Stimulated activated CD8-positive, alpha-beta memory T cell treated with anti-CD3 and anti-CD28 coated beads, Interleukin-15, amount 100 ng/mL, for 4 hours (primary cell): ENCODE measurements around the gene FMO1.
A peak's percentile ranks its signal among the peaks of the same experiment; 100 is the strongest.
"Not testable (repeated sequence)": the region's sequence is repeated elsewhere in the genome, so short reads cannot be mapped to it uniquely, and the experiment has no call there.

Source experiments
- DNase-seq, 2 donors: peaks; one replicate each; pipeline ENCODE4 v3.0.0-alpha.2; 2020; ENCODE audit warnings: low read depth in 2 of 2

Gene FMO1

DNA sequence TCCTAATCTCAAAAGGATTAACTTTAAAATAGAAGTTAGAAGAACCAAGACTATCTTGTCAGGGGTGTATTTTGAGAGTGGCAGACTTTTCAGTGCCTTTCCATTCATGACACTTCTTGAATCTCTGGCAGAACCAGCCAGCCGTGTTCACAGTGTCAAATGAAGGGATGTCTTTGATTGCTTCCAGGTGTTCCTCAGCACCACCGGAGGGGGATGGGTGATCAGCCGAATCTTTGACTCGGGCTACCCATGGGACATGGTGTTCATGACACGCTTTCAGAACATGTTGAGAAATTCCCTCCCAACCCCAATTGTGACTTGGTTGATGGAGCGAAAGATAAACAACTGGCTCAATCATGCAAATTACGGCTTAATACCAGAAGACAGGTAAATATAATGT is 32.3 kb downstream of the FMO1 start:
- DNase-seq, result no peak

DNA sequence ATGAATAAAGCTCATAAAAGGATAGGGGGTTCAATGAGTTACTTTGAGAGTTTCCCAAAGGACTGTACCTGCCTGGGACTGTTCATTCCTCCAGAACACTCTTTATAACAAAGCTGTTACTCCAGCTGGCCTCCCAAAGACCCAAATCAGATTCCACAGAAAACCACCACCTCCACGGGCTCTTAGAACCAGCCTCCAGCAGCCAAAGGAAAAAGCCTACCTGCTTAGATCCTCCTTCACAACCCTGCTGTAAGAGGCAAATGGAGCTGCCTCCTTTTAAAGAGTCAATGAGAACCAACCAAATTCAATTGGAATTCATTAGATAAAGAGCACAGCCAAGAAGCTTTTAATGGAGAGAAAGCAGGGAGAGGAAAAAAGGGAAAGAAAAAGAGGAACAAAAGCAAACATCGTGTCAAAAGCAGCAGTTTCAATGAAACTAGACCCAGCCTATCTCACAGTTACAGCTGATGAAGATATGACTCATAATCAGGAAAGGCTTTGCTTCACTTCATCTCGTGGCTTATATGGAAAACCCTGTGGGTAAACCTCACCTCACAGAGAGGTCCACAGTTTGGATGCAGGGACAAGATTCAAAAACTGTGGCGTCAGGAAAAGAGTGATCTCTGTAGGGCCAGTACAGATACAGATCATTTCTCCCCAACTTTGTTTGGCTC is 37.9 kb downstream of the FMO1 start:
- DNase-seq, result no peak

DNA sequence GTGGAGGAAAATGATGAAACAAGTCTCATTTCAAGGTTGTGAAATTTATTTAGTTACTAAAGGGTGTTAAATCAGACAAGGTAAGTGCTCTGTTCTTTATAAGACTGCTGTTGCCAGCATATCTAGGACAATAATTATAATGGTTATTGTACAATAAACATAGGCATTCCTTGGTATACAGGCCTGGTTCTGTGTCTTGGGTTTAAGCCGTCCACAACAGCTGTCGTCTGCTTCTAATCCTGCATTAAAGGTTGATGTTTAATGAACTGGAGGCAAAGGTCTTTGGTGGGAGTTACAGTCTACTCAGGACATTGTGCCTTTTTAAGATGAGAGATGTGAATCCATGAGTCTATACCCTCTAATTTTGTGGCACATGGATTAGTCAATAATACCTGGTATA is 42.3 kb downstream of the FMO1 start:
- DNase-seq, result no peak

DNA sequence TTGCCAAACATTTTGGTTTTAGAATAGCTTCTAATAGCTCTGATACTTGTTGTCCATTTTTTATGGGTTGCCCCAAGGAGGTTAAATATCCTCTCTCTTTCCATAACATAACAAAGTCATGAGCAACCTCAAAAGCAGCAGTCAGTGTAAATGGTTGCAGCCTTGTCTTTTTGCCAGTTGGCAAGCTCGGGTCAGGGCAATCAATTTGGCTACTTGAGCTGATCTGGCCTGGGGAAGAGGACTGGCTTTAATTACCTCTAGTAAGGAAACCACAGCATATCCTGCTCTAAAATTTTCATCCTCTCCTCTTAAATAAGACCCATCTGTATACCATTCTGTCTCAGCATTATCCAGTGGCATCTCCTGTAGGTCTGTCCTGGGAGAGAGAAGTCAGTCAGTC is 44.5 kb downstream of the FMO1 start:
- DNase-seq, result no peak

DNA sequence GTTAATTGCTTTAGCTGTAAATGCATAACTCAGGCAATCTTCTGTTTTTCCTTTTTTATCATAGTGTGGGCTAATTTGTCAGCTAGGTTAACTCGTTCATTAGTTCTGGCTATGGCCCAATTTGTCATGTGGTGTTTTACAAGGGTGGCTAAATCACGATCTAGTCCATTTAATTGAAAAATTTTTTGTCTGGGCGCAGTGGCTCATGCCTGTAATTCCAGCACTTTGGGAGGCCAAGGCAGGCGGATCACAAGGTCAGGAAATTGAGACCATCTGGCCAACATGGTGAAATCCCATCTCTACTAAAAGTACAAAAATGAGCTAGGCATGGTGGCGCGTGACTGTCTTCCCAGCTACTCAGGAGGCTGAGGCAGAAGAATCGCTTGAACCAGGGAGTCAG is 47.1 kb downstream of the FMO1 start:
- DNase-seq, result not testable (repeated sequence)

DNA sequence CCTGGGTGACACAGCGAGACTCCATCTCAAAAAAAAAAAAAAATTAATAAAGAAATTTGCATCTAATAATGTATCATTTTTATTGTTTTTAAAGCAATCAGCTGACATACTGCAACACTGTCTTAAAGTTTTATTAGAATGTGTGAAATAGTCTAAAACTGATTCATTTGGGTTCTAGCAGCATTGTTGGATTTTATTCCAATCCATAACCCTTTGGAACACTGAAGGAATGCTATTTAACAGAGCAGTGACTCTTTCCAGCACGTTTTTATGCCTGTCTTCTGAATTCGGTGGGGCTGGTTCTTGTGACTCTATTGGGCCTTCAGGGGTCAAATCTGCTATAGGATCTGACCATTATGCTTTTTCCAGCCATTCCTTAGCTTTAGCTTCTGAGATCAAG is 47.5 kb downstream of the FMO1 start:
- no peak for DNase-seq

DNA sequence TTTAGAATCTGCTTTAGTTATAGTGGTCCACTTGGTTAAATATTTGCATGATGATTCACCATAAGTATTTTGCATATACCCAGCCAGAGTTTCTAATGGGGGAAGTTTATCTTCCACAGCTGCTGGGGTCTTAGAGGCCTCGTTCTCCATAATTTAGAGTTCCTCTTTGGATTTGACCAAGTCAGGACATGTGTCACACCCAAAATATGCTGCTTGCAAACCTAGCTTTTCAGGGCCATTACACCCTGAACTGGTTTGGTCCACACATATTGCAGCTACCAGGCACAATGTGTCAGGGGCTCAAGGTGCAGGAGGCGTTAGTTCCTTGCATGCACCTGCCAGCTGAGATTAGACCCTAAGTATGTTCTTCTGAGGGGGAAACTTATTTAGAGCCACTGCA is 48.6 kb downstream of the FMO1 start:
- no peak for DNase-seq

DNA sequence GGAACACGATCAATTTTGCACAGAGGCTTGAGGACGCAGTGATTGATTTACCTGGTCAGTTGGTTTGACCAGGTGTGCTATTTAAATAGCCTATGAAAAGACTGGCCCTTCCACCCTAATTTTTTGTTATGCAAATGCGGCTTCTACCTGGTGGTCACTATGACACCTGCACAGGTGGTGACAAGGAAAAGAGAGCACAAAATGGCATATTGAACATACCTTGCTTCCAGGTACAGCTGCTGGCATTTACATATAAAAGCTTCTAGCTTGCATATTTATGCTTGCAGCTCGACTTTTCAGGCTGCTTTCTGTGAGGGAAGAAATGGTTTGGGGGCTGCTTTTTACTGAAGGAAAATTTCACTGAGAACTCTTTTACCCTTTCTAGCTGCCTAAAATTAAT is 50.4 kb downstream of the FMO1 start:
- no peak for DNase-seq

DNA sequence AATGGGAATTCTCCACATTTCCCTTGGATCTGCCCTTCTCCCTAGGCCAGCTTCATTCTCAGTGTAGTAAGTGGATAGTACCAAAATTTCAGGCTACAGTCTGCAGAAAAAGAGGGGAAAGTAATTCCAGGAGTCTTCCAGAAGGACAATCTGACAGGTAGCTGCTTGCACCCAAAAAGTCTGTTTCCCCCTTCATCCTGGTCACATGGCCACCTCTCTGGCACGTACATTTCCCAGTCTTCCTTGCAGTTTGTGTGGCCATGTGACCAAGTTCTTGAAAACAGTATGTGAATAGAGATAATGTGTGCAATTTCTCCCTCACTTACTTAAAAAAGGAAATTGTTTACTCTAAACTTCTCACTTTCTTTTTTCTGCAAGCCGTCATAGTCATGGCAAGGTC is 51.0 kb downstream of the FMO1 start:
- no peak for DNase-seq

DNA sequence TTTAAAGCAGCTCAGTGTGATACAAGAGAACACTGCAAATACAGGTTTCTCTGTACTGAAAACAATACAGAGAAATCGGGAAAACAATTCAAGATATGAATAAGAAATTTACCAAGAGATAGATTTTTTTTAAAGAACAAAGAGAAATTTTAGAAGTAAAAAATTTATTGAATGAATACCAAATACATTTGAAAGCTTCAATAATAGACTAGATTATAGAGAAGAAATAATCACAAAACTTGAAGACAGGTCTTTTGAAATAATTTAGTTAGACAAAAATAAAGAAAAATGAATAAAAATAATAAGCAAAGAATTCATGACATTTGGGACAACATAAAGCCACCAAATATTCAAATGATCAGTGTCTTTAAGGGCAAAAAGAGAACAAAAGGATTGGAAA is 52.1 kb downstream of the FMO1 start:
- no peak for DNase-seq

DNA sequence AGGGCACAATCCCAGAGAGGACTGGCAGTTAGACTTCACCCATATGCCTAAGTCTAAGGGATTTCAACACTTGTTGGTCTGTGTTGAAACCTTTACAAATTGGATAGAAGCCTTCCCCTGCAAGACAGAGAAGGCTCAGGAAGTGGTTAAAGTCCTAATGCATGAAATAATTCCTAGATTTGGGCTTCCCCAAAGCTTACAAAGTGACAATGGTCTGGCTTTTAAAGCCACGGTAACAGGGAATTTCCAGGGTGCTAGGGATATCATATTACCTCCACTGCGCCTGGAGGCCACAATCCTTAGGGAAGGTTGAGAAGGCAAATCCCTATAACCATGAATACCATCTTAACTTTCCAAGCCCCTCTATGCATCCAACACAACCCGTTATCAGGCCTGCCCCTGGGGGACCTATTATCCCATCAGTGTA is 62.4 kb downstream of the FMO1 start:
- no peak for DNase-seq

DNA sequence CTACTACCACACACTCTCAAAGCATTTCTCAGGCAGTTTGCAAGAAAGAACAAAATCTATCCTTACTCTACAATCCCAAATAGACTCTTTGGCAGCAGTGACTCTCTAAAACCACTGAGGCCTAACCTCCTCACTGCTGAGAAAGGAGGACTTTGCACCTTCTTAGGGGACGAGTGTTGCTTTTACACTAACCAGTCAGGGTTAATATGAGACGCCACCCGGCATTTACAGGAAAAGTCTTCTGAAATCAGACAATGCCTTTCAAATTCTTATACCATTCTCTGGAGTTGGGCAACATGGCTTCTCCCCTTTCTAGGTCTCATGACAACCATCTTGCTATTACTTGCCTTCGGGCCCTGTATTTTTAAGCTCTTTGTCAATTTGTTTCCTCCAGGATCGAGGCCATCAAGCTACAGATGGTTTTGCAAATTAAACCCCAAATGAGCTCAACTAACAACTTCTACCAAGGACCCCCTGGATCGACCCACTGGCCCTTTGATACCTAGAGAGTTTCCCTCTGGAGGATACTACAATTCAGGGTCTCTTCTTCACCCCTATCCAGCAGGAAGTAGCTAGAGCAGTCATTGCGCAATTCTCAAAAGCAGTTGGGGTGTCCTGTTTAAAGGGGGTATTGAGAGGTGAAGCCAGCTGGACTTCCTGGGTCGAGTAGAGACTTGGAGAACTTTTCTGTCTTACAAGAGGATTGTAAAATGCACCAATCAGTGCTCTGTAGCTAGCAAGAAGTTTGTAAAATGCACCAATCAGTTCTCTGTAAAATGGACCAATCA is 63.7 kb downstream of the FMO1 start:
- DNase-seq, result no peak

DNA sequence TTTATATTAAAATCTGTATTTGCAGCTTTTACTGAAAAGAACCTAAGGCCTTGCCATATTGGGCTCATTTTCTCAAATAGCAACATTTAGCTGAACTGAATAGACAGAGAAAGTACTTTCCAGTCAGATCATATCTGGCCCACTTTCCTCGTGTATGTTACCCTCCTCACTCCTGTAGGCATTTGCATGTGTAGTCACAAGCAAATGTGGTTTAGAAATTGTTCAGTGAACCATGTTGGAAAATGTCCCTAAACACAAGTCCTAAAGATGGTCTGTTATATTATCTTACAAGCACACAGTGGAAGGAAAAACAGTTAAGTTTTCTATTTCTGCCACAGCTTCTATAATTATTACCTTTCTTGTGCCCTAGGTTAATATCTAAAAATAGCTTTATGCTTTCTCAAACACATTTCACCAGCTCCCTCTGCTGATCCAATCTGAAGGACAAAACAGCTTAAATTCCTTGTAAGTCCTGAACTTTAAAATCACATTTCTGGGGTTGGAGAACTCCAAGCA is 65.1 kb downstream of the FMO1 start:
- DNase-seq, result no peak

DNA sequence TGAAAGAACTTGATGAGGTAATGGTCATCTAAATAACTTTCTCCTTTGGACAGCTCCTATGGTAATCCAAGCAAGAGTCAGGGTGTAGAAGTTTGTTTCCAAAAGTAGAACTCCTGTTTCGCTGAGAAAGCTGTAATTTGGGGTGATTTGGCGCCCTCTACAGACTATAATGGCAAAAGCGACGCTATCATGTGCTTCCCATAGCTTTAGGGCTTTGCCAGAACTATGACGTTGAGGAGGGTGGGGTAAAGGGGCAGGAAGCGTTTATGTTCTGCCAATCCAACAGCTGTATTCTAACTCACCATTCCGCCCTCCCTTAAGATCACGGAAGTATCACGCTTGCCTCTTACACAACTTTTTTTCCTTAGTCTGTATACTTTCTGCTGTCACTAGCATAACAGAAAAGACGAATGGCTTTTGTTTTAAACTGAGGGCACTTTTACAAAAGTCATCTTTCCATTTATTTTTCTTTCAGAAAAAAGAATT is 65.6 kb downstream of the FMO1 start, which contains the start of gene FMO4:
Gene FMO4, plus strand, starts transcription at position 349 of the 486 bp plus-strand sequence. CDS start 5,643 bp downstream, outside the sequence.
- peak; percentile 50 to 79 for DNase-seq

DNA sequence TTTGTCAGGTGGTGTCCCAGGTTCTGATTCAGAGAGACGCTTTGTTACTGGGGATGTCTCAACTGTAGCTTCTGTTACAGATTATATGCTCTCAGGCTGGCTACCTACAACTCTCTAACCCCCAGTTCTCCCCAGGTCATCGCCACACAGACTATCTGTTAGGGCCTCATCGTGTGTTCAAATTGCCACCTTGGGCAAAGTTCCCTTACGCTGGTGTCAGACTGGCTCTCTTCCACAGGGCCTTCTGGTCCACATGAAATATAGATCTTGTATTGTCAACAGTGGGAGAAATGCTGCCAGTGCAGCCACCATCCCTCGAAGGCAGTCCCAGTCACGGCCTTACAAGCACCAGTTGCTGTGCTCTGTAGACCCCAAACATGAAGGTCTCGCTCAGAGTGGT is 81.0 kb downstream of the FMO1 start:
- no peak for DNase-seq

DNA sequence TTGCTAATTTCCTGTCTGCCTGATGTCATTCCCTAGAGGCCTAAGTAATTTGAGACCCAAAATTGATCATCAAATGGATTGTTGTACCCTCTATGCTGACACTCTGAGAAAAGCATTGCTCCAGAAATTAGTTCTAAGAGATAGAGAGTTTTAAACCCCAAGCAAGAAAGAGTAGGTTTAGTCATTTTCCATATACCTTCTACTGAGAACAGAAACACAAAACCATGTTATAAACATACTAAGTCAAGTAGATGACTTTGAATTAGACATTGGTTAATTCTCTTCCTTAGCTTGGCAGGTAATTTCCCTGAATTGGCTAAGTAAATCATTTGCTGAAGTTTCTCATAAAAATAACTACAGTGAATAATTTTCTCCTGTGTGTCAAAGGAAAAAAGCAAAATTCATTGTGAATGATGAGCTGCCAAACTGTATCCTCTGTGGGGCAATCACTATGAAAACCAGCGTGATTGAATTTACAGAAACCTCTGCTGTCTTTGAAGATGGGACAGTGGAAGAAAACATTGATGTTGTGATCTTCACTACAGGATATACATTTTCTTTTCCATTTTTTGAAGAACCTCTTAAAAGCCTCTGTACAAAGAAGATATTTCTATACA is 85.8 kb downstream of the FMO1 start:
- no peak for DNase-seq
